Glutamatergic neuron (in vitro differentiated cells): ENCODE data around the gene TBC1D2B. TPM values are rescaled to one million over a fixed set of nuclear protein-coding genes. Genes with fewer than 3 reads are reported as not detected.

ENCODE experiments used
- DNase-seq: peaks from one replicate; pipeline ENCODE4 v3.0.0; 2022
- H3K27ac Mint-ChIP-seq: one replicate; pipeline ENCODE4 v1.8.0; 2020; ENCODE audit warnings: mild to moderate bottlenecking, mixed read lengths, inconsistent platforms; ENCODE audit not compliant: unreplicated experiment
- H3K27me3 Mint-ChIP-seq: one replicate; pipeline ENCODE4 v1.8.0; 2020; ENCODE audit warnings: mild to moderate bottlenecking, moderate library complexity, mixed read lengths, inconsistent platforms; ENCODE audit not compliant: unreplicated experiment
- H3K36me3 Mint-ChIP-seq: one replicate; pipeline ENCODE4 v1.8.0; 2020; ENCODE audit warnings: mild to moderate bottlenecking, mixed read lengths, inconsistent platforms; ENCODE audit not compliant: unreplicated experiment
- H3K4me1 Mint-ChIP-seq: one replicate; pipeline ENCODE4 v1.8.0; 2020; ENCODE audit warnings: mild to moderate bottlenecking, low read depth, mixed read lengths, inconsistent platforms; ENCODE audit not compliant: unreplicated experiment
- H3K4me3 Mint-ChIP-seq: one replicate; pipeline ENCODE4 v1.8.0; 2020; ENCODE audit warnings: mild to moderate bottlenecking, mixed read lengths, inconsistent platforms; ENCODE audit not compliant: unreplicated experiment
- H3K9me3 Mint-ChIP-seq: one replicate; pipeline ENCODE4 v1.8.0; 2020; ENCODE audit warnings: mild to moderate bottlenecking, moderate library complexity, mixed read lengths, inconsistent platforms; ENCODE audit not compliant: unreplicated experiment
- CTCF ChIP-seq: fragments of 200-600 bp; sonication (generic); IDR thresholded peaks from one replicate; pipeline ENCODE4 v1.5.0; 2021; ENCODE audit not compliant: partially characterized antibody, unreplicated experiment
- total RNA-seq: library from RNA; stranded (reverse); fragmentation: NEBNext Ultra II Directional; extraction: Animal tissue kit (Norgen Biotek cat#: 25700); gene quantifications from one replicate; pipeline ENCODE4 v1.2.1, GENCODE V29; 2021; ENCODE audit not compliant: unreplicated experiment

TBC1D2B gene
- total RNA-seq, 1 donor from 2014 or later: 45.3 TPM

GRCh38 chr15:77985031-77985930, 92.2 kb downstream of the TBC1D2B start:
- Mint-ChIP-seq H3K4me1 (peaks cover 8% of the 10 kb centered on the region), H3K36me3 (no peaks in the 10 kb centered on the region), H3K9me3 (peaks cover 2% of the 10 kb centered on the region), H3K27ac (no peak overlapping the region), H3K4me3 (no peak overlapping the region), H3K27me3 (peaks cover 8% of the 10 kb centered on the region)
- no peak for TF ChIP-seq CTCF
- DNase-seq: no peak

DNA sequence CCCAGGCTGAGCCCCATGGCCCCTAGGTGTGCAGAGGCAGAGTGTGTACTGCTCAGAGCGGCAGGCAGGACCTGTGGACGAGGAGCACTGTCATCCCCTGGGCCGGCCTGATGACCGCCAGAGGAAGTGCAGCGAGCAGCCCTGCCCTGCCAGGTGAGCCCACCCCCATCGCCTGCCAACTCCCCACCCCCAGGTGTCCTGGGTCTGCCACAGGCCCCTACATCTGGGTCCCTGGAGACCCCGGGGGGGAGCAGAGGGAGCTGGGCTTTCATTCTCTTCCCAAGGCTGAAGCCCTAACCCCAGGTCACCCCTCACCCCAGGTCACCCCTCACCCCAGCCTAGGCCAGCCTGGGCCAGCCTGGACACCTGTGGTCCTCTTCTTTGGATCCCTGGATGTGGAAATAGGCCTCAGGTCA, 93.1 kb downstream of the TBC1D2B start:
- H3K27ac Mint-ChIP-seq: no peak overlapping the region
- H3K36me3 Mint-ChIP-seq: no peaks in the 10 kb centered on the region
- peaks cover 8% of the 10 kb centered on the region for H3K27me3 Mint-ChIP-seq
- no peak overlapping the region for H3K4me3 Mint-ChIP-seq
- peaks cover 2% of the 10 kb centered on the region for H3K9me3 Mint-ChIP-seq
- no peak for TF ChIP-seq CTCF
- H3K4me1 Mint-ChIP-seq: peaks cover 8% of the 10 kb centered on the region
- no peak for DNase-seq

DNA sequence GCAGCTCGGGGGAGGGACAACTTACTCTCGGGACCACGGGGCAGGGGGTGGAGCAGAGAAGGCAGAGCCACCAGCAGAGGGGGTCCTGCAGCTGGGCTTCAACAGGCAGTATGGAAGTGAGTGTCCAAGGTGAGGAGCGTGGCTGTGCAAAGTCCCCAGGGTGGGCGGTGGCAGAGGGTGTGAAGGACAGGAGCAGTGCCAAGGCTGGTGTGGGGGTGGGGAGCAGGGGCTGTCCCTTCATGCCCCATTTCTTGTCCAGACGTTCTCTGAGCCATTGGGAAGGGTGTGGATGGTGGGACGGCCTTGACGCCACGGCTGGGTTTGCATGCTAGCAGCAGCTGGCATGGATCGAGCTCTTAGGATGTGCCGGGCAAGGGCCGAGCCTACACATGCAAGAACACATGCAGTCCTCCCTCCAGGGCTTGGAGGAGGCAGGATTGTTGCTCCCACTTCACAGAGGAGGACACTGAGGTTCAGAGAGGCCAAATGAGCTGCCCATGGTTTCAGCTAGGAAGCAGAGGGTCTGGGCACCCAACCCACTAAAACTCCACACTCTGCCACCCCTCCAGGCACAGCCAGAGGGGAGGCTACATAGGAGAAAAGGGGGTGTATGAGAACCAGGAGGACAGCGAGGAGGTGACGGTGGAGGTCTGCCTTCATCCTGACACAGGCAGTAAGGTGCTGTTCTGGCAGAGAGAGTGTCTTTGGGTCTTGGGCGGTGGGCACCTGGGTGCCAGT, 93.6 kb downstream of the TBC1D2B start:
- Mint-ChIP-seq H3K27me3 (peaks cover 6% of the 10 kb centered on the region), H3K4me3 (no peak overlapping the region), H3K36me3 (no peaks in the 10 kb centered on the region), H3K9me3 (no peaks in the 10 kb centered on the region), H3K27ac (no peak overlapping the region), H3K4me1 (peaks cover 8% of the 10 kb centered on the region)
- no peak for TF ChIP-seq CTCF
- DNase-seq: no peak

GRCh38 chr15:77983091-77983707, 94.3 kb downstream of the TBC1D2B start:
- no peak overlapping the region for H3K4me3 Mint-ChIP-seq
- H3K27ac Mint-ChIP-seq: no peak overlapping the region
- no peaks in the 10 kb centered on the region for H3K36me3 Mint-ChIP-seq
- DNase-seq: no peak
- peaks cover 7% of the 10 kb centered on the region for H3K4me1 Mint-ChIP-seq
- no peaks in the 10 kb centered on the region for H3K9me3 Mint-ChIP-seq
- H3K27me3 Mint-ChIP-seq: peaks cover 6% of the 10 kb centered on the region
- TF ChIP-seq CTCF: no peak

GRCh38 chr15:77982127-77982490, 95.4 kb downstream of the TBC1D2B start:
- TF ChIP-seq CTCF: no peak
- no peaks in the 10 kb centered on the region for H3K9me3 Mint-ChIP-seq
- DNase-seq: no peak

More at GRCh38 chr15:77982127-77982490, 95.4 kb downstream of the TBC1D2B start:
- Mint-ChIP-seq H3K4me1 (peaks cover 5% of the 10 kb centered on the region), H3K4me3 (no peak overlapping the region), H3K27me3 (peaks cover 3% of the 10 kb centered on the region), H3K27ac (no peak overlapping the region), H3K36me3 (no peaks in the 10 kb centered on the region)
